ENCODE measurements around the gene LRRC74B. TPM values are rescaled to one million over a fixed set of nuclear protein-coding genes. Genes with fewer than 3 reads are reported as not detected.

Gene LRRC74B
- total and polyA plus RNA-seq, 2 experiments from 2014 or later: 0.20 to 0.52 TPM

DNA sequence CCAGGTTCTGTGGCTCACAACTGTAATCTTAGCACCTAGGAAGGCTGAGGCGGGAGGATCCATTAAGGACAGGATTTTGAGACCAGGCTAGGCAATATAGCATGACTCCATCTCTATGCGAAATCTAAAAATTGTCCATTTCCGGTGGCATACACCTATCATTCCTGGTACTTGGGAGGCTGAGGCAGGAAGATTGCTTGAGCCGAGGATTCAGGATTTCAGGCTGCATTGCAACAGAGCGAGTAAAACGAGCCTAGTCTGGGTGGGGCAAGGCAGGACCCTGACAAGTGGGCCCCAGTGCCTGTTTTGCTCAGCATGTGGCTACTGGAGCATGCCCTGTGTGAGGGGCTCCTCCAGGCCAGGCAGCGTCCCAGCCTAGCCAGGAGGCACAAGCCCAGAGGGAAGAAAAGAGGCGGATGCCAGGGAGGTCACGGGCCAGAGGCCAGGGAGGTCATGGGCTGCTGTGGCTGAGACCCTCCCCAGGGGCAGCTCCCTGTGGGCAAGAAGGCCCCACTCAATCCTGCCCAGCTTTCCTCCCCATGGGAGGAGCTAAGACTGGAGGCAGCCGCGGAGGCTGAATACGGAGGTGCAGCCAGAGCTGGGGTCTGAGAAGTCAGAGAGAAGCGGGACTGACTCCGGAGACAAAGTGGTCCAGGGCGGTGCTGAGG lies 8.4 kb downstream of the LRRC74B start:
- H2AFZ ChIP-seq: no peak overlapping the region
- 83% methylated on average over 15 of the region's 15 CpGs for WGBS (ENCODE audit: low lambda C conversion rate, missing lambda C conversion rate)
- TF ChIP-seq EZH2phosphoT487 (IDR thresholded peaks at IDR 0.05; ENCODE audit: low read depth, severe bottlenecking, unreplicated experiment): no peak
- TF ChIP-seq EZH2 (IDR thresholded peaks at IDR 0.05; ENCODE audit: borderline replicate concordance): no peak
- TF ChIP-seq, protein P1, sequence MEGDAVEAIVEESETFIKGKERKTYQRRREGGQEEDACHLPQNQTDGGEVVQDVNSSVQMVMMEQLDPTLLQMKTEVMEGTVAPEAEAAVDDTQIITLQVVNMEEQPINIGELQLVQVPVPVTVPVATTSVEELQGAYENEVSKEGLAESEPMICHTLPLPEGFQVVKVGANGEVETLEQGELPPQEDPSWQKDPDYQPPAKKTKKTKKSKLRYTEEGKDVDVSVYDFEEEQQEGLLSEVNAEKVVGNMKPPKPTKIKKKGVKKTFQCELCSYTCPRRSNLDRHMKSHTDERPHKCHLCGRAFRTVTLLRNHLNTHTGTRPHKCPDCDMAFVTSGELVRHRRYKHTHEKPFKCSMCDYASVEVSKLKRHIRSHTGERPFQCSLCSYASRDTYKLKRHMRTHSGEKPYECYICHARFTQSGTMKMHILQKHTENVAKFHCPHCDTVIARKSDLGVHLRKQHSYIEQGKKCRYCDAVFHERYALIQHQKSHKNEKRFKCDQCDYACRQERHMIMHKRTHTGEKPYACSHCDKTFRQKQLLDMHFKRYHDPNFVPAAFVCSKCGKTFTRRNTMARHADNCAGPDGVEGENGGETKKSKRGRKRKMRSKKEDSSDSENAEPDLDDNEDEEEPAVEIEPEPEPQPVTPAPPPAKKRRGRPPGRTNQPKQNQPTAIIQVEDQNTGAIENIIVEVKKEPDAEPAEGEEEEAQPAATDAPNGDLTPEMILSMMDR (IDR thresholded peaks at IDR 0.05; ENCODE audit: poor library complexity): no peak
- DNase-seq (ENCODE audit: low spot score): no peak
- H3K9me3 ChIP-seq (ENCODE audit: low read depth): no peaks in the 10 kb centered on the region
- no peak overlapping the region for H3K27ac ChIP-seq
- no peaks in the 10 kb centered on the region for H3K36me3 ChIP-seq (replicated peaks; ENCODE audit: insufficient read depth, low read depth)
- H4K20me1 ChIP-seq (ENCODE audit: insufficient read depth, poor library complexity, severe bottlenecking): no peaks in the 10 kb centered on the region
- H3K4me2 ChIP-seq: no peak overlapping the region
- no peaks in the 10 kb centered on the region for H3K27me3 ChIP-seq
- H3K9me2 ChIP-seq (replicated peaks; ENCODE audit: insufficient read depth): no peaks in the 10 kb centered on the region
- no peak overlapping the region for H3K4me3 ChIP-seq
- no peaks in the 10 kb centered on the region for H3K79me2 ChIP-seq
- H3K4me1 ChIP-seq (ENCODE audit: insufficient read depth): no peaks in the 10 kb centered on the region

DNA sequence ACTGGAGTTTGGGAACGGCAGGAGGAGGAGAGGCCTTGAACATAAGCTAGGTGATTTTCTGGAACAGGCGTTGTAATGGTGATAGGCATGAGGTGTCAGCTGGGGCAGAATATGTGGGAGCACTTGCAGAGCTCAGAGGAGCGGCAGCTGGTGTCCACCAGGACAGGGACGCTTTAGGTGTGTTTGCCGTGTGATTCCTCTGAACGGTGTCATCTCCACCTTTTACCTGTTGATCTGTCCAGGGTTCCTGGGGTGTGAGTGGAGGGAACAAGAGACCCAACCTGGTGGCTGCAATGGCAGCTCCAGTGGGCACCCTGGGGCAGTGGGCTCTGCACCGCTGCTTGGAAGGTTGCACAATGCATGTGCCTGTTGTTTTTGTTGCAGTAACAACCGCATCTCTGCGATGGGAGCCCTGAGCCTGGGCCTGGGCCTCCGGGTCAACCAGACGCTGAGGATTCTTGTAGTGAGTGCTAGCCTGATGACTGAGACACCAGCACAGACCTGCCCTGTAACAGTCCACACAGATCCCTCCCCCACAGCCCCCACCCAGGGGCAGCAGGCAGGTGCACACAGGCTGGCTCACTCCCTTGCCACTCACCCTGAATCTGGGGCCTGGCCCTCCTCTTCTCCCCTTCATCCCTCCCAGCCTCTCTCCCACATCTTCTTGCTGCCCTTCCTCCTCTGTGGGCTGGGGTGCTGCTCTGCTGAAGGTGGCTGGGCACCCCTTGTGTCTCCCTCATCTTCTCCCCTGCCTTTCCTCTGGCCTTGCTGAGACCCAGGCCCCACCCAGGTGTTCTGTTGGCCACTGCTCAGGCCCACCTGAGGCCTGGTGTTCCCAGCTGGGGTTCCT lies 9.2 kb downstream of the LRRC74B start:
- TF ChIP-seq EZH2phosphoT487 (IDR thresholded peaks at IDR 0.05; ENCODE audit: low read depth, severe bottlenecking, unreplicated experiment) (no peak), EZH2 (IDR thresholded peaks at IDR 0.05; ENCODE audit: borderline replicate concordance) (no peak)
- TF ChIP-seq, protein P1 (IDR thresholded peaks at IDR 0.05; ENCODE audit: poor library complexity): no peak
- DNase-seq (ENCODE audit: low spot score): no peak
- Histone ChIP-seq H3K27me3 (no peaks in the 10 kb centered on the region), H3K27ac (no peak overlapping the region), H2AFZ (no peak overlapping the region), H3K9me2 (replicated peaks; ENCODE audit: insufficient read depth) (no peaks in the 10 kb centered on the region), H3K9me3 (ENCODE audit: low read depth) (no peaks in the 10 kb centered on the region), H3K79me2 (no peaks in the 10 kb centered on the region), H3K4me3 (no peak overlapping the region), H3K4me2 (no peak overlapping the region), H3K4me1 (ENCODE audit: insufficient read depth) (no peaks in the 10 kb centered on the region), H3K36me3 (replicated peaks; ENCODE audit: insufficient read depth, low read depth) (no peaks in the 10 kb centered on the region), H4K20me1 (ENCODE audit: insufficient read depth, poor library complexity, severe bottlenecking) (no peaks in the 10 kb centered on the region)
- 83% methylated on average over 11 of the region's 11 CpGs for WGBS (ENCODE audit: low lambda C conversion rate, missing lambda C conversion rate)

DNA sequence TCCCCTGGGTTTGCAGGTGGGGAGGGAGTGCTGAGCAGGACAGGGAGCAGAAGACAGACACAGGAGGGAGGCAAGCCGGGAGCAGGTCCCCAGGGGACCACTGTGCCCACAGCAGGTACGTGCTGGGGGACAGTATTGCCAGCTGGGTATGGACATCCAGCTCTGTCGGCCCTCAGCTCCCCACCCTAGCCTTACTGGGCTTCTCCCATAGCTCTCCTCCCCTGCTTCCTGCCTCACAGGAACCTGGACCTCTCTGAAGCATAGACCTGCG lies 9.8 kb downstream of the LRRC74B start:
- H3K4me3 ChIP-seq: no peak overlapping the region
- H3K36me3 ChIP-seq (replicated peaks; ENCODE audit: insufficient read depth, low read depth): no peaks in the 10 kb centered on the region
- H3K9me2 ChIP-seq (replicated peaks; ENCODE audit: insufficient read depth): no peaks in the 10 kb centered on the region
- no peak overlapping the region for H3K4me2 ChIP-seq
- H4K20me1 ChIP-seq (ENCODE audit: insufficient read depth, poor library complexity, severe bottlenecking): no peaks in the 10 kb centered on the region
- H3K79me2 ChIP-seq: no peaks in the 10 kb centered on the region
- H3K4me1 ChIP-seq (ENCODE audit: insufficient read depth): no peaks in the 10 kb centered on the region
- TF ChIP-seq, protein P1 (IDR thresholded peaks at IDR 0.05; ENCODE audit: poor library complexity): no peak
- no peak for TF ChIP-seq EZH2phosphoT487 (IDR thresholded peaks at IDR 0.05; ENCODE audit: low read depth, severe bottlenecking, unreplicated experiment)
- TF ChIP-seq EZH2 (IDR thresholded peaks at IDR 0.05; ENCODE audit: borderline replicate concordance): no peak
- DNase-seq (ENCODE audit: low spot score): no peak
- 85% methylated on average over 4 of the region's 4 CpGs for WGBS (ENCODE audit: low lambda C conversion rate, missing lambda C conversion rate)
- no peaks in the 10 kb centered on the region for H3K27me3 ChIP-seq
- no peaks in the 10 kb centered on the region for H3K9me3 ChIP-seq (ENCODE audit: low read depth)
- no peak overlapping the region for H2AFZ ChIP-seq
- H3K27ac ChIP-seq: no peak overlapping the region

Measured in hepatocyte (in vitro differentiated cells).